Measurements from ENCODE around the gene UTS2B.
"Not testable (repeated sequence)": the region's sequence is repeated elsewhere in the genome, so short reads cannot be mapped to it uniquely, and the experiment has no call there.

UTS2B gene

DNA sequence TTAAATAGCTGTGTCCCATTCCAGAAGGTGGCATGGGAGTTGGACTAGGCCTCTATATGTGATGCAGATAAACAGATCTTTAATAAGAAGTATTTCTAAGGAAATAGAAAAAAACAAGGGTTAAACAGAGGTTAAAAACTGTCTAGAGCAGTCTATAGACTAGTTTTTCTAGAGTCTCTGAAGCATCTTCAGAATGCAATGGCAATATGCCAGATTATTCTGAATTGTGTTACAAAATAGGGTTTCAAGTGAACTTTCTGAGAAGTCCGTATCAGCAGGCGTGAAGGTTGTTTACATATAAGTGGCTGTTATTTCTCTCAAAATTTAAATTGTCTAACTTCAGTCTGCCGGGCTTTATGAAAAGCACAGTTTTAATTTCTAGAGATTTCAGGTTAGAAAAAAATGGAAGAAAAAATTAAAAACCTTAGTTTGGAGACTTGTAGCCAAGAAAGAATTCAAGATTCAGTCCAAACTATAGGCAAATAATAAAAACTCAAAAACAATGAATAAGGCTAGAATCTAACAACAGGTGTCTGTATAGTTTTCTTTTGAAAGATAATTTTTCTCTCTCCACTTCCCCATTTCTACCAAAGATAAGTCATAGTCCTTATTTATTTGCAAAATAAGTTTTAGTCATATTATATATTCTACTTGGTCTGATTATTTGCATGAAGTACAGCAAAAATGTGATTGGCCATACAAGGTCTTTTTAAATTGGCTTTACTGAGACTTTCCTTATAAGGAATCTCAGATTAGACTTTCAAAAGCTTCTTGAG, 76.0 kb downstream of the UTS2B start:
- H3K4me3 ChIP-seq (ENCODE audit: low read depth in 1 of 2, low read length in 2 of 2), result no peak overlapping the region
- no peaks in the 10 kb centered on the region for H3K9me3 ChIP-seq (ENCODE audit: low read length)
- no peak overlapping the region for H3K9ac ChIP-seq (ENCODE audit: low read length)
- H3K27ac ChIP-seq (ENCODE audit: low read depth, low read length), result no peak overlapping the region
- no peaks in the 10 kb centered on the region for H3K27me3 ChIP-seq (ENCODE audit: control insufficient read depth in 1 of 2, insufficient read depth in 2 of 2, low read length in 2 of 2)
- H3K4me1 ChIP-seq (ENCODE audit: insufficient read depth, low read length), result no peaks in the 10 kb centered on the region
- H3K36me3 ChIP-seq (ENCODE audit: insufficient read depth, low read length), result no peaks in the 10 kb centered on the region

GRCh38 chr3:191253089-191253799, 77.1 kb downstream of the UTS2B start:
- no peak overlapping the region for H3K9ac ChIP-seq (ENCODE audit: low read length)
- H3K4me3 ChIP-seq (ENCODE audit: low read depth in 1 of 2, low read length in 2 of 2), result no peak overlapping the region
- H3K36me3 ChIP-seq (ENCODE audit: insufficient read depth, low read length), result no peaks in the 10 kb centered on the region

GRCh38 chr3:191246630-191247029, 83.7 kb downstream of the UTS2B start:
- H3K36me3 ChIP-seq (ENCODE audit: insufficient read depth, low read length), result no peaks in the 10 kb centered on the region
- H3K27me3 ChIP-seq (ENCODE audit: control insufficient read depth in 1 of 2, insufficient read depth in 2 of 2, low read length in 2 of 2), result no peaks in the 10 kb centered on the region
- H3K4me1 ChIP-seq (ENCODE audit: insufficient read depth, low read length), result no peaks in the 10 kb centered on the region
- no peak overlapping the region for H3K9ac ChIP-seq (ENCODE audit: low read length)
- H3K9me3 ChIP-seq (ENCODE audit: low read length), result no peaks in the 10 kb centered on the region
- no peak overlapping the region for H3K27ac ChIP-seq (ENCODE audit: low read depth, low read length)
- H3K4me3 ChIP-seq (ENCODE audit: low read depth in 1 of 2, low read length in 2 of 2), result no peak overlapping the region

More at GRCh38 chr3:191253089-191253799, 77.1 kb downstream of the UTS2B start:
- no peaks in the 10 kb centered on the region for H3K27me3 ChIP-seq (ENCODE audit: control insufficient read depth in 1 of 2, insufficient read depth in 2 of 2, low read length in 2 of 2)
- H3K27ac ChIP-seq (ENCODE audit: low read depth, low read length), result no peak overlapping the region
- H3K9me3 ChIP-seq (ENCODE audit: low read length), result no peaks in the 10 kb centered on the region
- H3K4me1 ChIP-seq (ENCODE audit: insufficient read depth, low read length), result no peaks in the 10 kb centered on the region

GRCh38 chr3:191246034-191246433, 84.3 kb downstream of the UTS2B start:
- not testable (repeated sequence) for H3K27me3 ChIP-seq (ENCODE audit: control insufficient read depth in 1 of 2, insufficient read depth in 2 of 2, low read length in 2 of 2); H3K9ac ChIP-seq (ENCODE audit: low read length); H3K36me3 ChIP-seq (ENCODE audit: insufficient read depth, low read length); H3K27ac ChIP-seq (ENCODE audit: low read depth, low read length); H3K9me3 ChIP-seq (ENCODE audit: low read length); H3K4me1 ChIP-seq (ENCODE audit: insufficient read depth, low read length); H3K4me3 ChIP-seq (ENCODE audit: low read depth in 1 of 2, low read length in 2 of 2)

DNA sequence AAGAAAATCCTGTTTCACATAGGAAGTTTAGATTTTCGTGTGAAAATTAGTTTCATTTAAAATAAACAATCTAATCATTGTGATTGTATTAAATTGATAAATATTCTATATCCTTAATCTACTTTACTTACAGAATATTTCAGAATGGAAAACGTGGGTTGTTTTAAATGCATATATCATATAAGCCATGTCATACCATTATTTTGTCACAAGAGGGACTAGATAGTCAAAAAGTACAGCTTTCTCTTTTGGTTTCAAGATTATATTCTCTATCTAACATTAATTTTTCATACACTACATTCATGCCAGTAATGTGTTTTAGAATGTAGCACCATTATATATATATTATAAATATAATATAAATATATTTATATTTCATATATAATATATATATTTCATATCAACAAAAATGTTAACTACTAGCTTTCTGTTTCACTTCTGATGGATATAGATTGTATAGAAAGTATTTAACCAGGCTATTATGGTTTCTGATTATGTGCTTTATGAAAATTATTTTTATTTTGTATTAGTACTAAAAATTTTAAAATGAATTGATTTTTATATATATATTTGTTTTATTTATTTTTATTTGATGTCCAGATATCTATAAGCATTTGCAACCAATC, 86.0 kb downstream of the UTS2B start:
- H3K9me3 ChIP-seq (ENCODE audit: low read length), result no peaks in the 10 kb centered on the region
- no peak overlapping the region for H3K27ac ChIP-seq (ENCODE audit: low read depth, low read length)
- no peak overlapping the region for H3K4me3 ChIP-seq (ENCODE audit: low read depth in 1 of 2, low read length in 2 of 2)
- H3K36me3 ChIP-seq (ENCODE audit: insufficient read depth, low read length), result no peaks in the 10 kb centered on the region
- no peaks in the 10 kb centered on the region for H3K27me3 ChIP-seq (ENCODE audit: control insufficient read depth in 1 of 2, insufficient read depth in 2 of 2, low read length in 2 of 2)
- no peak overlapping the region for H3K9ac ChIP-seq (ENCODE audit: low read length)
- H3K4me1 ChIP-seq (ENCODE audit: insufficient read depth, low read length), result no peaks in the 10 kb centered on the region

DNA sequence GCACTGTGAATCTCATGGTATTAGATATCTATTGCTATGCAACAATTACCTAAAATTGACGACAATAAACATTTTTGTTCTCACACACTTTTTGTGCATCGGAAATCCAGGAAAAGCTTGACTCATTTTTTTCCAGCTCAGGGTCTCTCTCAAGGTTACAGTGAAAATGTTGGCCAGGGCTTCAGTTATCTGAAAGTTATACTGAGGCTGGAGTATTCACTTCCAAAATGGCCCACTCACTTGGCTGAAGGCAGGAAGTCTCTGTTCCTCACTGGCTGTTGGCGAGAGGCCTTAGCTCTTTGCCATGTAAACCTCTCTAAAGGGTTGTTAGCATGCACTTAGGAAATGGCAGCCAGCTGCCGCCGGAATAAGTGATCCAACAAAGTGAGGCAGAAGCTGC, 89.8 kb downstream of the UTS2B start:
- H3K36me3 ChIP-seq (ENCODE audit: insufficient read depth, low read length), result no peaks in the 10 kb centered on the region
- H3K9ac ChIP-seq (ENCODE audit: low read length), result no peak overlapping the region
- H3K4me1 ChIP-seq (ENCODE audit: insufficient read depth, low read length), result no peaks in the 10 kb centered on the region
- H3K4me3 ChIP-seq (ENCODE audit: low read depth in 1 of 2, low read length in 2 of 2), result no peak overlapping the region
- H3K9me3 ChIP-seq (ENCODE audit: low read length), result no peaks in the 10 kb centered on the region
- no peak overlapping the region for H3K27ac ChIP-seq (ENCODE audit: low read depth, low read length)
- no peaks in the 10 kb centered on the region for H3K27me3 ChIP-seq (ENCODE audit: control insufficient read depth in 1 of 2, insufficient read depth in 2 of 2, low read length in 2 of 2)

DNA sequence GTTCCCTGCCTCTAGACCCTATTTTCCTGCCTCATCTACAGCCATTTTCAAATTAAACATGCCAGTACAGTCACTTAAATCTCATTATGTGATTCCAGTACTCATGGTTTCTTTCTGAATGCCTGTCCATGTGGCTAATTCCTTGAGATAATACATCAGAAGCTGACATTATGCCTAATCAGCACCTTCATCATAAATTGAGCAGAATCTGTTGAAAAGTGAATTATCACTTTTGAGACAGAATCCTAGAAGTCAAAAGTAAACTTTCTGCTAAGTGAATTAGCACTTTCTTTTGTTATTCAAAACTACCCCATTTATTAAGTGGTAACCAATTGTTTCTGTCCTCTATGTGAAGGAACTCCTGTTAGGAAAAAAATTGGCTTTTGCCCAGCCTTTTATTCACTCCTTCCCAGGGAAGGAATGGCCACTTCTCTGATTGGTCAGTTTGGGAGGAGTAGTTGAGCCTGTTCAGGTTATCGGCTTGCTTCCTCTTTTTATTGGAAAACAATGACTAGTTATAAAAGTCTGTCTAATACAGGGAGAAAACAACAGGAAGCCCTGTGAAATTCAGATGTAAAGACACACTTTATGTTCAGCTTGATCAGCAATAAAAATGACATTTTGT, 90.8 kb downstream of the UTS2B start:
- no peaks in the 10 kb centered on the region for H3K9me3 ChIP-seq (ENCODE audit: low read length)
- H3K4me3 ChIP-seq (ENCODE audit: low read depth in 1 of 2, low read length in 2 of 2), result no peak overlapping the region
- H3K27ac ChIP-seq (ENCODE audit: low read depth, low read length), result no peak overlapping the region

DNA sequence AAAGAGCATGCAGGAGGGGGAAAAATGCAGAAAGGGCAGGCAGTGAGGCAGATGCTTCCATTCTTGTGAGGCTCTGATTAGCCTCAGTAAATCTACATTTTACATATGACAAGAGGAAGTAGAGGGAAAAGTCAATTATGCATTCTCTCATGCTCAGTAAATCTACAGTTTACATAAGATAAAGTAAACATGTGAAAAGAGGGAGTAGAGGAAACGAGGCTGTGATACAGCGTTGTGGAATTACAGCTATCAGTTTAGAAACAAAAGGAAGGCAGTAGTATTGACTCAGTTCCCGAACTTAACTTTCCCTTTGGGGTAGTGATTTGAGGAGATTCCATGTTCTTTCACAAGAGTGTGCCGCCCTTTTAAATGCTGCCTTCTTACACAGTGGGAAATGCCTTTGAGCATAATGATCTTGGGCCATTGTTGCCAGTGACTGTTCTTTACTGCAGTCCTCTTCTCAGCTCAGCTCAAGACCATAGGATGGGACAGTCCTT, 92.0 kb downstream of the UTS2B start:
- no peak overlapping the region for H3K9ac ChIP-seq (ENCODE audit: low read length)
- no peak overlapping the region for H3K27ac ChIP-seq (ENCODE audit: low read depth, low read length)
- H3K4me1 ChIP-seq (ENCODE audit: insufficient read depth, low read length), result no peaks in the 10 kb centered on the region
- no peaks in the 10 kb centered on the region for H3K27me3 ChIP-seq (ENCODE audit: control insufficient read depth in 1 of 2, insufficient read depth in 2 of 2, low read length in 2 of 2)
- no peaks in the 10 kb centered on the region for H3K9me3 ChIP-seq (ENCODE audit: low read length)
- H3K36me3 ChIP-seq (ENCODE audit: insufficient read depth, low read length), result no peaks in the 10 kb centered on the region
- no peak overlapping the region for H3K4me3 ChIP-seq (ENCODE audit: low read depth in 1 of 2, low read length in 2 of 2)

More for the DNA sequence above, 90.8 kb downstream of the UTS2B start:
- Histone ChIP-seq H3K4me1 (ENCODE audit: insufficient read depth, low read length) (no peaks in the 10 kb centered on the region), H3K27me3 (ENCODE audit: control insufficient read depth in 1 of 2, insufficient read depth in 2 of 2, low read length in 2 of 2) (no peaks in the 10 kb centered on the region), H3K36me3 (ENCODE audit: insufficient read depth, low read length) (no peaks in the 10 kb centered on the region), H3K9ac (ENCODE audit: low read length) (no peak overlapping the region)

DNA sequence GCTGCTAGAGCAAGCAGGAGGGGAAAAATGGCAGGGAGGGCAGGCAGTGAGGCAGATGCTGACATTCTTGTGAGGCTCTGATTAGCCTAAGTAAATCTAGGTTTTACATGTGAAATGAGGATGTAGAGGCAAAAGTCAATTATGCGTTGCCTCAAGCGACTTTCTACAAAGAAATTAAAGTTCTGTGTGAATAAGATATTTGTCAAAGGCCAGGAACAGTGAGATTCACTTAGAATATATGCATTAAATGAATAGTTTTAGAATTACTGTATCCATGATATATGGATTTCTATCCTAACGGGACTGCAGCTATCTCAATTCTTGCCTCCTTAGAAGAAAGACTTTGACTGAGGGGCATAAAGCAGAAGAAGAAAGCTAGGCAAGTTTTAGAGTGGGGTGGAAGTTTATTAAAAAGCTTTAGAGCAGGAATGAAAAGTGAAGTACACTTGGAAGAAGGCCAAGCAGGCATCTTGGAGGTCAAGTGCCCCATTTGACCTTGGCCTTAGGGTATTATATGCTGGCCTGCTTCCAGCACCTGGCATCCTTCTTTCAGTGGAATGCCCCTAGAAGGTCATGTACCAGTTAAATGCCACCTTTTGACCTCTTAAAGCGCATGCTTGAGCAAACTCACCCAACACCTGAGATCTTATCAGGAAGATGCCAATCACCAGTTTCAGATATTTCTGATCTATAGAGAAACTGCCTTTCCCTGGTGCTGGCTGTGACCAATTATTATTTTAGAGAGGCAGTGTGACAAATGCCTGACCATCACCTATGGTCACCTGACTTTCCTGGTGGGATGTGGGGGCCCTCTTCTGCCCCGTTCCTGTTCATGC, 93.1 kb downstream of the UTS2B start:
- Histone ChIP-seq H3K27me3 (ENCODE audit: control insufficient read depth in 1 of 2, insufficient read depth in 2 of 2, low read length in 2 of 2) (no peaks in the 10 kb centered on the region), H3K9ac (ENCODE audit: low read length) (no peak overlapping the region), H3K36me3 (ENCODE audit: insufficient read depth, low read length) (no peaks in the 10 kb centered on the region), H3K4me1 (ENCODE audit: insufficient read depth, low read length) (no peaks in the 10 kb centered on the region), H3K4me3 (ENCODE audit: low read depth in 1 of 2, low read length in 2 of 2) (no peak overlapping the region), H3K9me3 (ENCODE audit: low read length) (no peaks in the 10 kb centered on the region), H3K27ac (ENCODE audit: low read depth, low read length) (no peak overlapping the region)

DNA sequence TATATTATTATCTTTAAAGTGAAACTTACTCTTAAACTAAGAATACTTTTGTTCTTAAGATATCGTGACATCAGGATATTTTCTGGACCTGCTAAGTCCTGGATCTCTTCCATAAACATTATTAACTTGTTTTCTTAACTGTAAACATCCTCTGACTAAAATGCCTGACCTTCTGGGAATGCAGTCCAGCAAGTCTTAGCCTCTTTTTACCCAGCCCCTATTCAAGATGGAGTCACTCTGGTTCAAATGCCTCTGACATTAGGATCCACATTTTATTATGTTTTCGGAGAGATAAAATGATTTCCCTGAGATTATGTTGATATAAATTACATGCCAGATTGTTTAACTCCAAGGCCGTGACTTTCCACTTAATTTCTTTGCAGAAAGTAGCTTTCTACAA, 93.7 kb downstream of the UTS2B start:
- Histone ChIP-seq H3K4me1 (ENCODE audit: insufficient read depth, low read length) (no peaks in the 10 kb centered on the region), H3K27ac (ENCODE audit: low read depth, low read length) (no peak overlapping the region), H3K36me3 (ENCODE audit: insufficient read depth, low read length) (no peaks in the 10 kb centered on the region), H3K27me3 (ENCODE audit: control insufficient read depth in 1 of 2, insufficient read depth in 2 of 2, low read length in 2 of 2) (no peaks in the 10 kb centered on the region), H3K9ac (ENCODE audit: low read length) (no peak overlapping the region), H3K9me3 (ENCODE audit: low read length) (no peaks in the 10 kb centered on the region), H3K4me3 (ENCODE audit: low read depth in 1 of 2, low read length in 2 of 2) (no peak overlapping the region)

Data from muscle layer of colon (tissue), 2 donors.